Head of caudate nucleus (tissue), 42 donors: ENCODE data around the gene PLD6.
"Not testable (repeated sequence)": the region's sequence is repeated elsewhere in the genome, so short reads cannot be mapped to it uniquely, and the experiment has no call there.

Source experiments
- DNase-seq, 42 donors: peaks; one replicate each; pipeline versions ENCODE4 v3.0.0 to v3.0.0-alpha.2; 2020 to 2021; ENCODE audit warnings: mixed read lengths in 7 of 42
- intact Hi-C: fragments of 100-400 bp; cut with DNase I; formaldehyde crosslinking; loops from one replicate; pipeline ENCODE4 v1.15.0; 2022

PLD6 gene

GRCh38 chr17:17167986-17168385, 38.1 kb downstream of the PLD6 start:
- intact Hi-C loops: no loop called here
- DNase-seq: no peak

GRCh38 chr17:17167356-17167755, 38.8 kb downstream of the PLD6 start:
- DNase-seq: no peak
- intact Hi-C loops: no loop called here

- intact Hi-C loops: no loop called here
- DNase-seq: no peak
These were observed 39.7 kb downstream of the PLD6 start for GRCh38 chr17:17166446-17166845.

GRCh38 chr17:17165666-17166308, 40.3 kb downstream of the PLD6 start:
- intact Hi-C loops: no loop called here

GRCh38 chr17:17164676-17165075, 41.5 kb downstream of the PLD6 start:
- intact Hi-C loops: no loop called here
- no peak for DNase-seq

More at GRCh38 chr17:17165666-17166308, 40.3 kb downstream of the PLD6 start:
- no peak for DNase-seq

- intact Hi-C loops: no loop called here
These were observed 42.0 kb downstream of the PLD6 start for GRCh38 chr17:17164156-17164555.

GRCh38 chr17:17161759-17162158, 44.4 kb downstream of the PLD6 start:
- intact Hi-C loops: no loop called here
- DNase-seq: no peak

More at GRCh38 chr17:17164156-17164555, 42.0 kb downstream of the PLD6 start:
- no peak for DNase-seq

GRCh38 chr17:17161121-17161520, 45.0 kb downstream of the PLD6 start:
- no peak for DNase-seq
- intact Hi-C loops: no loop called here

- intact Hi-C loops: no loop called here
- peak in 13 of 42 donors; percentile 28 to 72 (median 51) for DNase-seq
These were observed 46.6 kb downstream of the PLD6 start for GRCh38 chr17:17159571-17159970.

- intact Hi-C loops, DNase-seq: not testable (repeated sequence)
These were observed 47.6 kb downstream of the PLD6 start for GRCh38 chr17:17158506-17158905.

- intact Hi-C loops: no loop called here
- DNase-seq: no peak
These were observed 49.1 kb downstream of the PLD6 start for GRCh38 chr17:17157041-17157440.

GRCh38 chr17:17156511-17156910, 49.6 kb downstream of the PLD6 start:
- intact Hi-C loops: no loop called here
- DNase-seq: no peak

GRCh38 chr17:17156107-17156506, 50.0 kb downstream of the PLD6 start:
- DNase-seq: no peak
- intact Hi-C loops: no loop called here

- DNase-seq: no peak
- intact Hi-C loops: no loop called here
These were observed 50.6 kb downstream of the PLD6 start for GRCh38 chr17:17155568-17155967.

- intact Hi-C loops: no loop called here
- no peak for DNase-seq
These were observed 51.2 kb downstream of the PLD6 start for GRCh38 chr17:17154981-17155380.

- DNase-seq: no peak
- intact Hi-C loops: no loop called here
These were observed 51.6 kb downstream of the PLD6 start for GRCh38 chr17:17154556-17154955.

- intact Hi-C loops: no loop called here
- DNase-seq: peak in 8 of 42 donors; percentile 24 to 64 (median 46)
These were observed 52.4 kb downstream of the PLD6 start for GRCh38 chr17:17153709-17154108.

GRCh38 chr17:17153071-17153470, 53.1 kb downstream of the PLD6 start:
- intact Hi-C loops: no loop called here
- DNase-seq: no peak

GRCh38 chr17:17152385-17152784, 53.7 kb downstream of the PLD6 start:
- peak in 23 of 42 donors; percentile 35 to 77 (median 55) for DNase-seq
- intact Hi-C loops: no loop called here

- peak; percentile 68 to 95 (median 84) for DNase-seq
- intact Hi-C loops: no loop called here
These were observed 54.2 kb downstream of the PLD6 start for GRCh38 chr17:17151962-17152361.

- intact Hi-C loops: no loop called here
- no peak for DNase-seq
These were observed 54.6 kb downstream of the PLD6 start for GRCh38 chr17:17151541-17151940.
